ENCODE data around the gene ZBTB17.

DNA sequence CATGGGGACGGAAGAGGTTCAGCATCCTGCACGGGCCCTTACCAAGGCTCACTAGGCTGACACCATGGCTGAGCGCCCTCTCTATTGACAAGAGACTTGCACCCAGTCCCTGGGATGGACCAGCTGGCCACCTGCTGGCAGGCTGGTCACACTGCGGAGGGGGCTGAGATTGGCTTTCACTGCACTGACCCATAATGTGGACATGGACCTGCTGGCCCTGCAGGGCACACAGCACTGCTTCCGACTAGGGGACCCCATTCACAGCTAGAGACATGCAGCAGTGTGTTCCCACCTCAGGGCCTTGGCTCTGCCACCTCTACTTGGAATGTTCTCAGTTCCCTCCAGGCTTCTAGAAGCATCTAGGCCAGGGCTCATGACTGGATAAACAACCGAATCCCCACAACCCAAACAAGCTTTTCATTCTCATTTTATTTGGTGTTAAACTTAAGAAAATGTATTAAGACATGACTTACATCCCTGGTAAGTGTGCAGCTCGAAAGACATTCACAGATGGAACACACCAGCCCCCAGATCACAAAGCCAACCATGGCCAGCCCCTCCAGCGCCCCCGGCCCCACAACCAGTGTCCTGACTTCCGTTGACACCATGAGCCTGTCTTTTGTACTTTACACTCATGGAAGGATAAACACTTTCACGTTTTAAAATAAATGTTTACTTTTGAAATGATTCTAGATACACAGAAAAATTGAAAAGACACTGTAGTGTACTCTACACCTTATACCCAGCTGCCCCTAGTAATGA lies 18.9 kb upstream of the ZBTB17 start:
- TF ChIP-seq, protein P1, sequence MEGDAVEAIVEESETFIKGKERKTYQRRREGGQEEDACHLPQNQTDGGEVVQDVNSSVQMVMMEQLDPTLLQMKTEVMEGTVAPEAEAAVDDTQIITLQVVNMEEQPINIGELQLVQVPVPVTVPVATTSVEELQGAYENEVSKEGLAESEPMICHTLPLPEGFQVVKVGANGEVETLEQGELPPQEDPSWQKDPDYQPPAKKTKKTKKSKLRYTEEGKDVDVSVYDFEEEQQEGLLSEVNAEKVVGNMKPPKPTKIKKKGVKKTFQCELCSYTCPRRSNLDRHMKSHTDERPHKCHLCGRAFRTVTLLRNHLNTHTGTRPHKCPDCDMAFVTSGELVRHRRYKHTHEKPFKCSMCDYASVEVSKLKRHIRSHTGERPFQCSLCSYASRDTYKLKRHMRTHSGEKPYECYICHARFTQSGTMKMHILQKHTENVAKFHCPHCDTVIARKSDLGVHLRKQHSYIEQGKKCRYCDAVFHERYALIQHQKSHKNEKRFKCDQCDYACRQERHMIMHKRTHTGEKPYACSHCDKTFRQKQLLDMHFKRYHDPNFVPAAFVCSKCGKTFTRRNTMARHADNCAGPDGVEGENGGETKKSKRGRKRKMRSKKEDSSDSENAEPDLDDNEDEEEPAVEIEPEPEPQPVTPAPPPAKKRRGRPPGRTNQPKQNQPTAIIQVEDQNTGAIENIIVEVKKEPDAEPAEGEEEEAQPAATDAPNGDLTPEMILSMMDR (conservative IDR thresholded peaks at IDR 0.05; ENCODE audit: low read depth, low read length): peak; percentile 84
- no peak for TF ChIP-seq EZH2phosphoT487 (IDR thresholded peaks at IDR 0.05; ENCODE audit: borderline replicate concordance, low read length)

All from PC-3 (cell line).